Measurements from ENCODE around the gene RAC2. TPM values are rescaled to one million over a fixed set of nuclear protein-coding genes. Genes with fewer than 3 reads are reported as not detected.

RAC2 gene
- total RNA-seq, 1 donor from 2014 or later: 11.5 TPM

DNA sequence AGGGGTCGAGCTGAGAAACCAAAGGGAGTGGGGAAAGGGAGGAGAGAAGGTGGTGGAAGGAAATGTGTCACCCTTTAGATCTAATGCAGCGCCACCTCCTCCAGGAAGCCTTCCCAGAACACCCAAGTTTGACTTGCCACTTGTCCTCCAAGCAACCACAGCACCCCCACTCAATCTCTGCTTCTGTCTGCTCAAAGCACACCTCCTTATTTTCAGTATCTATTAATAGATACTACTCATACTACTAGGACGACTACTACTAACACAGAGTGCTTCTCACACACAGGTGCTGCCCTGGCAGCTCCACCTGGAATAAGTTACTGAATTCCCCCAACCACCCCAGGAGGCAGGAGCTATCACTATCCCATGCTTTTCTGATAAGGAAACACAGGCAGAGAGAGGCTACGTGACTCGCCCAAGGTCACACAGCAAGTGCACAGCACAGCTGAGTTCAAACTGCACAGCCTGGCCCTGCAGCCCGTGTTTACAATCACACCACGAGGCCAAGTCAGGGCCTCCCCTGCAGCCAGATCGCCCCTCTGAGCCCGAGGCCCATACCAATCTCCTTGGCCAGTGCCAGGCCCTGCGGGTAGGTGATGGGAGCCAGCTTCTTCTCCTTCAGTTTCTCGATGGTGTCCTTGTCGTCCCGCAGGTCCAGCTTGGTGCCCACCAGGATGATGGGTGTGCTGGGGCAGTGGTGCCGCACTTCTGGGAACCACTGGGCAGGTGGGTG, 13.2 kb downstream of the RAC2 start:
- Histone ChIP-seq H3K36me3 (no peaks in the 10 kb centered on the region), H3K4me3 (no peak overlapping the region), H3K27me3 (no peaks in the 10 kb centered on the region), H3K27ac (no peak overlapping the region), H3K9me3 (no peaks in the 10 kb centered on the region), H3K4me1 (no peaks in the 10 kb centered on the region)
- intact Hi-C loops (cut with DNase I): no loop called here
- TF ChIP-seq, protein P1, sequence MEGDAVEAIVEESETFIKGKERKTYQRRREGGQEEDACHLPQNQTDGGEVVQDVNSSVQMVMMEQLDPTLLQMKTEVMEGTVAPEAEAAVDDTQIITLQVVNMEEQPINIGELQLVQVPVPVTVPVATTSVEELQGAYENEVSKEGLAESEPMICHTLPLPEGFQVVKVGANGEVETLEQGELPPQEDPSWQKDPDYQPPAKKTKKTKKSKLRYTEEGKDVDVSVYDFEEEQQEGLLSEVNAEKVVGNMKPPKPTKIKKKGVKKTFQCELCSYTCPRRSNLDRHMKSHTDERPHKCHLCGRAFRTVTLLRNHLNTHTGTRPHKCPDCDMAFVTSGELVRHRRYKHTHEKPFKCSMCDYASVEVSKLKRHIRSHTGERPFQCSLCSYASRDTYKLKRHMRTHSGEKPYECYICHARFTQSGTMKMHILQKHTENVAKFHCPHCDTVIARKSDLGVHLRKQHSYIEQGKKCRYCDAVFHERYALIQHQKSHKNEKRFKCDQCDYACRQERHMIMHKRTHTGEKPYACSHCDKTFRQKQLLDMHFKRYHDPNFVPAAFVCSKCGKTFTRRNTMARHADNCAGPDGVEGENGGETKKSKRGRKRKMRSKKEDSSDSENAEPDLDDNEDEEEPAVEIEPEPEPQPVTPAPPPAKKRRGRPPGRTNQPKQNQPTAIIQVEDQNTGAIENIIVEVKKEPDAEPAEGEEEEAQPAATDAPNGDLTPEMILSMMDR (IDR thresholded peaks at IDR 0.05): no peak
- DNase-seq (ENCODE audit: low spot score in 2 of 2): no peak

DNA sequence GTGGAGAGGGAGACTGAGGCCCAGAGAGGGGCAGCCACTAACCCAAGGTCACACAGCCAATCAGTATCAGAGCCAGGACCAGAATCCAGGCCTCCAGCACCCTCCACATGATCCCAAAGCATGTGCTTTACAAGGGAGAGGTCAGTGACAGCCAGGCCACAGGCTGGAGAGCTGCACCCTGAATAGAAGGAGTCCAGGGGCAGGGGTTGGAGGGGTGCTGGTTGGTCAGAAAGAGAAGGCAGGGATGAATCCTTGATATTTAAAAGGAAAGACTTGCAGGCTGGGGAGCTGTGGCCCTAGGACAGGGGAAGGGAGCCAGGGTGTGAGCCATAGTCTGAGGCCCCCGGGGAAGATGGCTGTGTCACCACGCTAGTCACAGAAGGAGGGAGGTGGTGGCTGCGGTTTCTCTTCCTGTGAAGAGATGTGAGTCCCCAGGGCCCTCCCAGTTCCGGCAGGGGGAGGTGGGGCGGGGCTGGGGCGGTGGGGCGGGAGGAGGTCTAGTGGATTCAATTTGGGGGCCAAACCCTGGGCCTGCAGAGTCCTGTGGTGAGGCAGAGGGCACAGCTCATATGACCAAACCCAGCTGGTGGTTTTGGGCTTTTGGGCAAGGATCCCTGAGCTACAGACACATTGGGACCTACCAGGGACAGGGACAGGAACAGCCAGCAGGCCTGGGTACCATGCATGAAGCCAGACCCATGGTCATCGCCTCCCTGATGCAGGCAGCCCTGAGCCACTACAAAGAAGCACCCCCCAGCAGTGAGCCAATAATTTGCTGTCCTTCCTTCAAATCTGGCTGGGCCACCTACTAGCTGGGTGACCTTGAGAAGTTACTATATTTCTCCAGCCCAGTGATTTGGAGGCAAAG, 14.0 kb downstream of the RAC2 start:
- H3K36me3 ChIP-seq: no peaks in the 10 kb centered on the region
- H3K9me3 ChIP-seq: no peaks in the 10 kb centered on the region
- TF ChIP-seq, protein P1 (IDR thresholded peaks at IDR 0.05): no peak
- no peaks in the 10 kb centered on the region for H3K27me3 ChIP-seq
- intact Hi-C loops (cut with DNase I): no loop called here
- no peaks in the 10 kb centered on the region for H3K4me1 ChIP-seq
- no peak overlapping the region for H3K27ac ChIP-seq
- no peak overlapping the region for H3K4me3 ChIP-seq
- peak; percentile 40 to 74 for DNase-seq (ENCODE audit: low spot score in 2 of 2)

DNA sequence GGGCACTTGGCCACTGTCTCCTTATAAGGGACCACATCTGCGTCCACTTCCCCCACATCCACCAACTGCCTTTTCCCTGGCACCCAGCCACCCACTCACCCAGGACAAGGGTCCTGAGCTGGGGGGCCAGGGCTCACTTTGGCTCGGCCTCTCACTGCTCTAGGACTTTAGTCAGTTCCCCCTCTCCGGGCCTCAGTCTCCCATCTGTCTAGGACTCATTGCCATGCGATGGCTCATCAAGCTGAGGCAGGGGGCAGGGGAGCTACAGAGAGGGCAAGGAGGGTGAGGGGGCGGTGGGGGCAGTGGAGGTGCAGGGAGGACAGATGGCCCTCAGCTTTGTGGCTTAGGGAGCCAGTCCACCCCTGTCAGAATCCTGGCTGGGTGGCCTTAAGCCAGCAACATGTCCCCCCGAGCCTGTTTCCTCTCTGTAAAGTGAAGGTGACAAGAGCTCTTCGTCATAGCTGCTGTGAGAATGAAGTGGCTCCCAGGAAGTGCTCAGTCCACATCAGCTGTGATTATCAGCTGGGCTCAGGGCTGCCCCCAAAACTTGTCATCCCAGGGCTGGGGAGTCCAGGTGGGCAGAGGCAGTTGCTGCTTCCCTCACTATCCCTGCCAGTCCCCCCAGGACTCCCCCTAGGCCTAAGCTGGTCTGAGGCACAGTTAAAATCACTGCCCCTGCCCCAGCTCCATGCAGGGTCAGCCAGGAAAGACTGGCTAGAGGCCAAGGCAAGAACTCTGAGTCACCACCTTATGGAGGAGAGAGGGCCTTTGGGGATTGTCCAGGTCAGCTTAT, 14.9 kb downstream of the RAC2 start:
- DNase-seq (ENCODE audit: low spot score in 2 of 2): no peak
- TF ChIP-seq, protein P1 (IDR thresholded peaks at IDR 0.05): no peak
- H3K4me3 ChIP-seq: no peak overlapping the region
- no peaks in the 10 kb centered on the region for H3K27me3 ChIP-seq
- H3K36me3 ChIP-seq: no peaks in the 10 kb centered on the region
- H3K9me3 ChIP-seq: no peaks in the 10 kb centered on the region
- H3K4me1 ChIP-seq: no peaks in the 10 kb centered on the region
- intact Hi-C loops (cut with DNase I): no loop called here
- no peak overlapping the region for H3K27ac ChIP-seq

DNA sequence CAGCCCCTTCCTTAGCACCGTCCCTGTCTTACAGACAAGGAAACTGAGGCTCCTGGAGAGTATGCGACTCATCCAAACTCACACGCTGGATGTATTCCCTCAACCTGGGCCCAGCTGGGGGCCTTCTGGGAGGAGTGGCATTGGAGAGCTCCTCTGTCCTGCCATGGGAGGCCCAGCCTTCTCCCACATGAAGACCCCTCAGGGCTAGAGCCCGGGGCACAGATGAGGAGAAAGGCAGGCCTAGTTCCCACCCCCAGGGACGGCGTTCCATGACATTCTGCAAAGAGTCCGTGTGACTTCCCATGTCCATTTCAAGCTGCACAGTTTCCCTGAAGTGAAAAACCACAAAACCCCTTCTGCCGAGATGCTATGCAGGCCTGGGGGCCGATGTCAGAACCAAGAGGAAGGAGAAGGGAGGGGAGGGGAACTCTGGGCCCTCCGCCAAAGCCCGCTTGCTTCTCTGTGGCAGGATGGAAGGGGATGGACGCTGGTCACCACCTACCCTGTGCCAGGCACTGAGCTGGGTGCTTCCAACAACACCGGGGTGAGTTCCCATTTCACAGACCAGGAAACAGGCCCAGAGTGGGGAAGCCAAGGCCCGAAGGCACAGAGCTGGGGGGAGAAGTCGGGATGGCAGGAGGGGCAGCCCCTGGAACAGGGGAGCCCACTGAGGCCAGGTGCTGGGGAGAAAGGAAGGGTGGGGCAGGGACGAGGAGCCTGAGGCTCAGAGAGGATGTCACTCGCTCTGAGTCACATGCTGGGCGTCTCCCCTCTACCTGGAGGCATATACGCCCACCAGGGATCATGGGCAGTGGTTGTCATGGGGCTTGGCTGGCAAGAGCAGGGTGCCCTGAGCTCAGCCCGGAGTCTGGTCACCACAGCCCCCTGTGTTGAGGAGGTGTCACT, 15.7 kb downstream of the RAC2 start:
- no peak for DNase-seq (ENCODE audit: low spot score in 2 of 2)
- Histone ChIP-seq H3K4me3 (no peak overlapping the region), H3K27me3 (no peaks in the 10 kb centered on the region), H3K27ac (no peak overlapping the region), H3K4me1 (no peaks in the 10 kb centered on the region), H3K36me3 (no peaks in the 10 kb centered on the region), H3K9me3 (no peaks in the 10 kb centered on the region)
- TF ChIP-seq, protein P1 (IDR thresholded peaks at IDR 0.05): no peak
- intact Hi-C loops (cut with DNase I): no loop called here

DNA sequence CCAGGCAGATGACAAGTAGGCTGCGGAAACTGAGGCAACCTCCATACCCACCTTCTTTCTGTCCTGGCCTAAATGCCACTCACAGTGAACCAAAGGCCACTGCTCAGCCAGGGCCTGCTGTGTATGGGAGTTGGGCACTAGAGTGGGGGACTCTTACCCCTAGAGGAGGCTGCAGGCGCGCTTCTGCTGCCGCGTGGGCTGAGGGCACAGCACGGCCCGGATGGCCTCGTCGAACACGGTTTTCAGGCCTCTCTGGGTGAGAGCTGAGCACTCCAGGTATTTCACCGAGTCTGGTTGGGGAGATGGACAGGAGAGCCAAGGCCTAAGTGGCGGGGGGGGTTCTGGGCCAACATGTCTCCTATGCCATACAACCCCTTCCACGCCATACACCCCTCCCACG, 17.6 kb downstream of the RAC2 start:
- intact Hi-C loops (cut with DNase I): no loop called here
- DNase-seq (ENCODE audit: low spot score in 2 of 2): no peak

More for the DNA sequence above, 17.6 kb downstream of the RAC2 start:
- Histone ChIP-seq H3K9me3 (no peaks in the 10 kb centered on the region), H3K27ac (no peak overlapping the region), H3K4me1 (no peaks in the 10 kb centered on the region), H3K27me3 (no peaks in the 10 kb centered on the region), H3K4me3 (no peak overlapping the region), H3K36me3 (no peaks in the 10 kb centered on the region)
- TF ChIP-seq, protein P1 (IDR thresholded peaks at IDR 0.05): no peak
